GM21737 (cell line): ENCODE results near the gene KRT10.

ENCODE experiments used
- ATAC-seq: cut with Tn5 transposase; IDR thresholded peaks from one replicate; pipeline ENCODE4 v1.9.1; 2021; ENCODE audit warnings: mild to moderate bottlenecking, moderate library complexity; ENCODE audit not compliant: unreplicated experiment

The KRT10 gene

GRCh38 chr17:40809721-40810421 lies 12.5 kb downstream of the KRT10 start:
- no peak for ATAC-seq

- no peak for ATAC-seq
Measured at GRCh38 chr17:40806131-40806530, 16.3 kb downstream of the KRT10 start.

- no peak for ATAC-seq
Measured at GRCh38 chr17:40803617-40804082, 18.8 kb downstream of the KRT10 start.

- ATAC-seq: no peak
Measured at GRCh38 chr17:40801157-40801556, 21.3 kb downstream of the KRT10 start.

- no peak for ATAC-seq
Measured at GRCh38 chr17:40800381-40800780, 22.0 kb downstream of the KRT10 start.

- no peak for ATAC-seq
Measured at GRCh38 chr17:40799859-40800258, 22.6 kb downstream of the KRT10 start, which contains the start of gene KRT28. TSS of gene KRT28 (minus strand) at chr17:40799959. CDS start at chr17:40799893, 66 bp downstream.

- no peak for ATAC-seq
Measured at GRCh38 chr17:40796846-40797245, 25.6 kb downstream of the KRT10 start.

GRCh38 chr17:40795019-40795667 lies 27.3 kb downstream of the KRT10 start:
- ATAC-seq: no peak

- ATAC-seq: no peak
Measured at GRCh38 chr17:40794466-40794865, 27.9 kb downstream of the KRT10 start.

GRCh38 chr17:40793832-40794231 lies 28.6 kb downstream of the KRT10 start:
- no peak for ATAC-seq

GRCh38 chr17:40791787-40792436 lies 30.5 kb downstream of the KRT10 start:
- no peak for ATAC-seq

- no peak for ATAC-seq
Measured at GRCh38 chr17:40791111-40791510, 31.3 kb downstream of the KRT10 start.

- no peak for ATAC-seq
Measured at GRCh38 chr17:40782450-40782849, 40.0 kb downstream of the KRT10 start, which contains the start of gene KRT27. TSS of gene KRT27 (minus strand) at chr17:40782550. CDS start at chr17:40782493, 57 bp downstream.

- ATAC-seq: no peak
Measured at GRCh38 chr17:40779181-40779909, 43.1 kb downstream of the KRT10 start.

- no peak for ATAC-seq
Measured at GRCh38 chr17:40778461-40778860, 44.0 kb downstream of the KRT10 start.

- no peak for ATAC-seq
Measured at GRCh38 chr17:40777971-40778370, 44.4 kb downstream of the KRT10 start.

GRCh38 chr17:40777459-40777858 lies 45.0 kb downstream of the KRT10 start:
- no peak for ATAC-seq

GRCh38 chr17:40775945-40776344 lies 46.5 kb downstream of the KRT10 start:
- ATAC-seq: no peak

- ATAC-seq: no peak
Measured at GRCh38 chr17:40772101-40772500, 50.3 kb downstream of the KRT10 start, which contains the start of gene KRT26. TSS of gene KRT26 (minus strand) at chr17:40772201. CDS start at chr17:40772113, 88 bp downstream.
